GM18511 (cell line): ENCODE results near the gene CKS1B.

ENCODE experiments used
- ATAC-seq: cut with Tn5 transposase; IDR thresholded peaks from one replicate; pipeline ENCODE4 v1.9.1; 2021; ENCODE audit warnings: mild to moderate bottlenecking, moderate library complexity; ENCODE audit not compliant: unreplicated experiment

Gene CKS1B

DNA sequence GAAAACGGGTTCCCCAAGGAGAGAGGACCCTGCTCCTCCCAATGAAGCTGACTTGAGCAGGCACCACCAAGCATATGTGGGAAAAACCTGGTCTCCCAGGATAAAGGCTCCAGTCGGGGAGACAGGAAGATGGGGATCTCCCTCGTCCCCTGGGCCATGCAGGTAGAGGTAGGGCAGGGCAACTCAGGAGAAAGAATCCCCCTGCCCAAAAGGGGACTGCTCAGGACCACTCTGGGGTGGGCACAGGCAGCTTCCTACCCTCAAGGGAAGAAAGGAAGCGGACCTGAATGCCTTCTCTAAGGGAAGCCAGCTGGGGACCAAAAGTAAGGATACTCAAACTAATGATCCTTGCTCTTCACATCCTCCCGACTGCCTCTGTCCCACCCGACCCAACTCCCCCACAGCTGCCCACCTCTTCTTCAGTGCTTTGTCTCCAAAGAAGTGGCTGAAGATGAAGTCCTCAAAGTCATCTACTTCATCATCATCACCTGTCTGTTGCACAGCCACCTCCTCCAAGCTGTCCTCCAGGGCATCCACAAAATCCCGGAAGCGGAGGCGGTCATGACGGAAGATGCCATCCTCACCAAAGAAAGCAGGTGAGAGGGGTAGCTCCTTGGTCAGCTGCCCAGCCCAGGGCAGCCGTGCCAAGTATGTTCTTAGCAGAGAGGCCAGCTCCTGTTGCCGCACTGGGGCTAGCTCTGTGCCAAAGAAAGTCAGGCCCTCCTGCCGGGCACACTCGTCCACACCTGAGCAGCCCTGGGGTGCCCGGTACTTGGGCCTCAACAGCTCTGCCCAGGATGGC, 29.1 kb upstream of the CKS1B start:
- ATAC-seq = no peak

GRCh38 chr1:154945962-154946850, 28.3 kb upstream of the CKS1B start:
- ATAC-seq = no peak

GRCh38 chr1:154948079-154948478, 26.4 kb upstream of the CKS1B start:
- ATAC-seq = no peak

- ATAC-seq = no peak
These were observed 22.4 kb upstream of the CKS1B start for GRCh38 chr1:154951901-154952657.

GRCh38 chr1:154952664-154953063, 21.8 kb upstream of the CKS1B start:
- ATAC-seq = no peak

- no peak for ATAC-seq
These were observed 20.9 kb upstream of the CKS1B start for GRCh38 chr1:154953611-154954038.

DNA sequence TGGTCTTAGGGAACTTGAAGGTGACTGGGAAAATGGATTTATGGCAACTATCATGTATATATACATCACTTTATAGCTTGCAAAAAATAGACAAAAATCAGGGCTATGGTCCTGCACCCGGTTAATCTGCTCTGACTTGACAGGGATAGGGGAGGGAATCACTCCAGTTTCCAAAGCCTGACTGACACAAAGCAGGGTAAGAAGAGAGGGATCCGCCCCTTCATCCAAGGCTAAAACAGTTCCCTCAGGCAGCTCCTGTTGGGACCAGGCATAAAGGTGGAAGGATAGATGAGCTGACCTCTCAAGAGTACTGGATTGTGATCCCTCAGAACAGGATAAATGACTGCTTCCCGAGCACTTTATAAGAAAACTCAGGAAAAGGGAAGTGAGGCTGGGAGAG, 19.9 kb upstream of the CKS1B start:
- ATAC-seq = no peak

- ATAC-seq = peak; percentile 39
These were observed 19.3 kb upstream of the CKS1B start for GRCh38 chr1:154955039-154955717.

DNA sequence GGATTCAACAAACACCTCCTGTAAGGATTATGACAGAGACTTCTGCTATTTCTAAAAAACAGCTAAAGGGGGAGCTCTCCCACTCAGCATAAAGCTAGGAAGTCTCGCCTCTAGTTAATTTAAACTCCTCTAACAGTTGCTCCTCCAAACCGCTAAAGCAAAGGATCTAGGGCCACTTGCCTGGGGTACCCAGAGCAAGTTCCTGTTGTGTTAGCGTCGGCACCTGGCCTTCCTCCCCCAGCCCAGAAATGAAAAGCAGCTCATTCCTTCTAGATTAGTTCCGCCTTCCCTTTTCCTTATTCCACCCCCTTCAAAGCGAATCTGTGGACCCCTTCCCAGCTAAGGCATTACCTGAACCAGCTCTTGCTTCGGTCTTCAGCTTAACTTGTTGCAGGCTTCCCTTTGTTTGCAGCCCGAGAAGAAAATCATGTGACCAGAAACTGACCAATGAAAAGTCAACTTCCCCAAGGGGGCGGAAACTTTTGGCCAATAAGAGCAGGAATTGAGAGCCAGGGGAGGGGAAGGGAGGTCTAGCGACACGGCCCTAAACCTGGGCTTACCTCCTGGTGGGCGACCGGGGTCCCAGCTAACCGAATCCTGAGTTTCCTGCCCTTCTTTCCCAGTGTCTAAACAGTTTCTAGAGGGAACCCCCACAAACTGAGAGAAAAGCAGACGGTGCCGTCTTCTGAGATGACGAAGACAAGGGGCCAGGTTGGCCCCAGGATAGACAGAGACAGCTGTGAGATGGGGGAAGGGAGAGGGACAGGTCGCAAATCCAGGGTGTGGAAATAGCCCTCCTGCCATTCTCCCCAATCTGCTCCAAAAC, 18.6 kb upstream of the CKS1B start, which contains the start of gene PBXIP1:
TSS of gene PBXIP1 (minus strand) at position 382 of the 826 bp plus-strand sequence. CDS start 2,378 bp downstream, outside the sequence.
- peak; percentile 77 for ATAC-seq

DNA sequence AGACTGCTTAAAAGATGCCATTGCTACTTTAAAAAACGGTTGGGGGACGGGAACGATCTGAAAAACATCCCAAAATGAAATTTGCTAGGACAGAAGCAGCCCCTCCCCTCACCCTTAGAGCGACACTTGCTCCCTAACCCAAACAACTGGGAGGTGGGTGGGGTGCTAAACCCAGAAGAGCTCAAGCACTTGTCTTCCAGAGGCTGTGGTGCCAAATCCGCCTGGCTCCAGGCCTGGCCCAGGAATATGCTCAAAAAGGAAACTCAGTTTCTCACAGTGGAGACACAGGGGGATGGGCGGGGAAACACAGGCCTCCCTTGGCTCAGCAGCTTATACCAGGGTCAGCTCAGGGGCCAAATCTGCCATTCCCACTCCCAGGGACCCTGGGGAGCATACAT, 17.9 kb upstream of the CKS1B start:
- no peak for ATAC-seq

GRCh38 chr1:154957091-154957657, 17.3 kb upstream of the CKS1B start:
- ATAC-seq = no peak

- no peak for ATAC-seq
These were observed 16.4 kb upstream of the CKS1B start for GRCh38 chr1:154958036-154958435.

- no peak for ATAC-seq
These were observed 15.6 kb upstream of the CKS1B start for GRCh38 chr1:154958681-154959425.

GRCh38 chr1:154959426-154959780, 15.1 kb upstream of the CKS1B start:
- no peak for ATAC-seq

DNA sequence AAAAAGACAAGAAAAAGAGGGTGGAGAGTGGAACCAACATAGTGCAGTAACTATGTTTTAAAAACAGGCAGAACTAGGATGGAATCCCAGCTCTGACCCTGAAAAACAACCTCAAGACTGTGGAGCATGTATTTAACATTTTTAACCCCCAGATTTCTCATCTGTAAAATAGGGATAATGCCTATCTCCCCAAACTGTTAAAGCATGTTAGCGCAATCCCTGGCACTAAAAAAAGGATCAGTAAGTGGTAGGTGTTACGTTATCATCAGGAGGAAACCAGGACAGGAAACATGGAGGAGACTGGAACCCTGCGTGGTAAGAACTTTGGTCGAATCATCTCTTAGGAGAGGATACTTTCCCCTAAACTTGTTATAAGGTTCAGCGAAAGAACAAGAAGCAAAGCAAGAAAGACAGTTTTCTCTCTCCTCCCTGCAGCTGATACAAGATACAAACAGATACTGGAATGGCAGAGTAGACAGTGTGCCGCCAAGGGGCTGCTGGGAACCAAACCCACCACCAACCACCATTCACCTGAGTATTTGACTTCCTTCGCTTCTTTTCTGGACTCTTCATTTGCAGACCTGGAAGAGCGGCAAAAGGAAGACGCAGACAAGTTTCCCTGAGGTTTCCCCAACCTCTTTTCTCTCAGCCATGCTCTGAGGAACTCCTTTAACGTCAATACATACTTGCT, 13.9 kb upstream of the CKS1B start:
- ATAC-seq = no peak

DNA sequence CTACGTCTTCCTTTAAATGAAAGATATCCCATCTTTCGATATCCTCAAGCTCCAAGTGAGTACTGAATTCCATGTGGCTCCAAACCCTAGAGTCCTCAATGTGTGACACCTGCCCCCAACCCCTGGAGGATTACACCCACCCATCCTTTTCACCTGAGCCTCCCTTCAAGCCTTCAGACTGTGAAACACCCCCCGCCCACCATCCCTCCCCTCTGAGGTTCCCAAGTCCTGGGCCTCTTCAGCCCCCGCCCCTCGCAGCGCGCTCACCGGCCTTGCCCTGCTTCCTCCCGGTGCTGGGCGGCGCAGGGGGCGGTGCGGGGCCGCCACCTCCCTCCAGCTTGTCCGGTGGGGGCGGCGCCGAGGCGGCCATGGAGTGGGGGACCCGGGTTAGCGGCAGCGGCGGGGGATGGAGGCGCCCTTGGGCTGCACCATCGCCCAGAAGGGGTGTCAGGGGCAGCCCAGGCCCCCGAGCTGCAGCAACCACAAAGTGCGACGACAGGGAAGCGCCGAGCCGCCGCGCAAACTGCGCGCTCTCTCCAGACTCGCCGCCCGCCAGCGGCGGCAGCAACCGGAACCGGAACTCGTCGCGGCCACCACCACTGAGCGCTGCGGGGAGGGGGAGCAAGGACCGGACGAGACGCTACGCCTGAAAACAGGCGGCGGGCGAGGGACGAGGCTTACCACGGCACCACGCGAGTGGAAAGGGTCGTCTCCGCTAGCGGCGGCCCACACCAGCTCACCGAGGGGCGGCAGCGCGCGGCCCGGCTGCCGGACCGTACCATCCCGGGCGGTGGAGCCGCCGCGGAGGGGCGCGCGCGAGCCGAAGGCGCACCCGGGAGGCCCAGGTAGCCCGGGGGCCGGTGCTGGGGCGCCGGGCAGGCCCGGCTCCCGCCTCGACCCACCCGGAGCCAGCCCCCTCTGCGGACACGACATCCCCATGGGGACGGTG, 13.0 kb upstream of the CKS1B start, which contains the start of gene PYGO2:
TSS of gene PYGO2 (minus strand) at position 576 of the 949 bp plus-strand sequence. CDS start at position 370, 206 bp downstream.
- ATAC-seq = peak; percentile 83
